ENCODE results near the gene PCBD2.

DNA sequence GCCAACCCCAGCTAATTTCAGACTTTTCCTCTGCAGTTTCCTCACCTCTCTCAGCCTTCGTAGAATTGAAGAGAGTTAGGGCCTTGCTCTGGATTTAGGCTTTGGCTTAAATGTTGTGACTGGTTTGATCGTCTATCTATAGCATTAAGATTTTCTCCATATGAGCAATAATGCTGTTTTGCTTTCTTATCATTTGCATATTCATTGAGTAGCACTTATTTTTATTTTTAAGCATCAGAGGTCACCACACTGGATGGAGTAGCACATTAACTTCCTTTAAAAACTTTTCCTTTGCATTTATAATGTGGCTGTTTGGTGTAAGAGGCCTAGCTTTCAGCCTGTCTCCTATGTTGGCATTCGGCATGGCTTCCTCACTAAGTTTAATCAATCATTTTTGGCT lies 12.6 kb upstream of the PCBD2 start:
- TF ChIP-seq EZH2 (IDR thresholded peaks at IDR 0.05; ENCODE audit: borderline replicate concordance, low read length) = no peak
- TF ChIP-seq, protein P1, sequence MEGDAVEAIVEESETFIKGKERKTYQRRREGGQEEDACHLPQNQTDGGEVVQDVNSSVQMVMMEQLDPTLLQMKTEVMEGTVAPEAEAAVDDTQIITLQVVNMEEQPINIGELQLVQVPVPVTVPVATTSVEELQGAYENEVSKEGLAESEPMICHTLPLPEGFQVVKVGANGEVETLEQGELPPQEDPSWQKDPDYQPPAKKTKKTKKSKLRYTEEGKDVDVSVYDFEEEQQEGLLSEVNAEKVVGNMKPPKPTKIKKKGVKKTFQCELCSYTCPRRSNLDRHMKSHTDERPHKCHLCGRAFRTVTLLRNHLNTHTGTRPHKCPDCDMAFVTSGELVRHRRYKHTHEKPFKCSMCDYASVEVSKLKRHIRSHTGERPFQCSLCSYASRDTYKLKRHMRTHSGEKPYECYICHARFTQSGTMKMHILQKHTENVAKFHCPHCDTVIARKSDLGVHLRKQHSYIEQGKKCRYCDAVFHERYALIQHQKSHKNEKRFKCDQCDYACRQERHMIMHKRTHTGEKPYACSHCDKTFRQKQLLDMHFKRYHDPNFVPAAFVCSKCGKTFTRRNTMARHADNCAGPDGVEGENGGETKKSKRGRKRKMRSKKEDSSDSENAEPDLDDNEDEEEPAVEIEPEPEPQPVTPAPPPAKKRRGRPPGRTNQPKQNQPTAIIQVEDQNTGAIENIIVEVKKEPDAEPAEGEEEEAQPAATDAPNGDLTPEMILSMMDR (IDR thresholded peaks at IDR 0.05; ENCODE audit: low read length) = no peak
